Cardiac septum (tissue), 1 donor: ENCODE measurements around the gene CRIM1. TPM values are rescaled to one million over a fixed set of nuclear protein-coding genes. Genes with fewer than 3 reads are reported as not detected.

ENCODE experiments used
- DNase-seq: peaks from one replicate; pipeline ENCODE4 v3.0.0-alpha.2; 2020; ENCODE audit warnings: low spot score
- intact Hi-C: fragments of 100-400 bp; cut with DNase I; formaldehyde crosslinking; loops from one replicate; pipeline ENCODE4 v1.14.0; 2022
- total RNA-seq: library from RNA; stranded (reverse); fragmentation: NEBNext Ultra II Directional; extraction: Animal tissue kit (Norgen Biotek cat#: 25700); gene quantifications from one replicate; pipeline ENCODE4 v1.2.1, GENCODE V29; 2021
- donor health status: DM: no; HTN: no; CAD: no.

CRIM1 gene
- total RNA-seq, 1 donor from 2014 or later: 125 TPM

DNA sequence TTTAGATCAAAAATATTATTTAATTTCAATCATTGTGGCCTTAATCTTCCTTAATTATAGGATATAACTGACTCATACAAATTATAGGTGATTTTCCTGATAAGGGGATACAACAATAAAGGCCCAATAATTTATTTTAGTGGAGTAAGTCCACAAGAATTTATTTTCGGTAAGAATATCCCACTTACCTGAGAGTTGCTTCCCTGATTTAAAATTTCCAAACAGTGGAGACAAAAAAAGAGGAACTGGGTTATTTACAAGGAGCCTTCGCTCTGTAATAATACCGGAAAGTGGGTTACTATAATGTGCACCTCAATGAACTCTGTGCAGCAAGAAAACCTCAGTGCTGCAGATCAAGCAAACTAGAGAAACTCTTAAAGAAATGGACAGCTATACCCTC lies 200.2 kb downstream of the CRIM1 start:
- DNase-seq: no peak
- intact Hi-C loops: no loop called here

GRCh38 chr2:36556842-36557241 lies 201.3 kb downstream of the CRIM1 start:
- intact Hi-C loops: no loop called here
- no peak for DNase-seq

GRCh38 chr2:36559221-36559942 lies 203.8 kb downstream of the CRIM1 start:
- intact Hi-C loops: no loop called here
- no peak for DNase-seq

DNA sequence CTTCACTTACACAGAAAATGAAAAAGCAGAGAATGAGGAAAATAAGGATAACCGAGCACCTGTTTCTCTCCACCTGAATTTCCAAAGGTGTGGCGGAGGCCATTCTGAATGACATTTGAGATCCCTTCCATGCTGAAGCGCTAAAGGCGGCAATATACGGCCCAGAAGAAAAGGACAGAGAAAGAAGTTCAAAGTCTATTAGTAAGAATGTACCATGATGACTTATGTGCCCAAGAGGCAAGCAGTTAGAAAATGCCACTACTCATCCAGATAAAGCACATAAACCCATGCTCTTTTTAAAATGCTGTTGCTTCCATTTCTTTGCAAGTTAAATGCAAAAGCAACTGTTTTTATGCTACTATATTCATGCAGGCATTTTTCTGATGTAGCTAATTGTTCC lies 205.1 kb downstream of the CRIM1 start:
- no peak for DNase-seq
- intact Hi-C loops: no loop called here

DNA sequence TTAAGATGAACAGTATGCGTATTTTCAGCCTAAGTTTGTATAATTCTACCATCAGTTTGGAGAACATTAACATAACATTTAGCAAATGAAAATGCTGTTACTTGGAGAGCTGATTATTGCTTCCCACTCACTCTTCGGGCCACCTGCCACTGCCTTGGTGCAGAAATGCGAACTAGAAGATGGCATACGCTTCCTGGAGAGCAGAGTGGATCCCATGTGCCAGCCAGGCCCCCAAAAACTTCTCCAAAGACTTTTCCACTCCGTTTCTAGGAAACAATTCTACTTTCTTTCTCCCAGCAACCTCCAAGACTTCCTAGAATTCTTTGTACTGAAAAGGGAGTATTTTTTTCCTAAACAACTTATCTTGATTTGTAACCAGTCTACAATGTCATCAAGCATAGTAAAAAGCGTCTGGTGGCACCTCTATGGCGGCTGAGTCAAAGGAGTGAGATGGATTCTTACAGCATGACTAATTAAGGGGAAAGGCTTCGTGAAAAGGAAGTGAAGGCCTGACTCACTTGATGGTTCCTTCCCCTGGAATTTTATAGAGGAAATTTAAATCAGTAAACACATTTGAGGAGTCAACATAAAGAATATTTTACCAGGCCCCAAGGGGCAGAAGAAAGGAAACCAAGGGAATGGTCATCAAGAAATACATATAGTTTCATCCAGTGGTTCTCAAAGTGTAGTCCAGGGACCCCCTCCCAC lies 205.8 kb downstream of the CRIM1 start:
- DNase-seq: no peak
- intact Hi-C loops: no loop called here

- no peak for DNase-seq
- intact Hi-C loops: no loop called here
These were observed 206.7 kb downstream of the CRIM1 start for GRCh38 chr2:36562240-36562639.

GRCh38 chr2:36562973-36563532 lies 207.5 kb downstream of the CRIM1 start:
- intact Hi-C loops: no loop called here

GRCh38 chr2:36564377-36564930 lies 208.9 kb downstream of the CRIM1 start:
- DNase-seq: no peak
- intact Hi-C loops: no loop called here

More at GRCh38 chr2:36562973-36563532, 207.5 kb downstream of the CRIM1 start:
- no peak for DNase-seq

- intact Hi-C loops: no loop called here
- no peak for DNase-seq
These were observed 210.1 kb downstream of the CRIM1 start for GRCh38 chr2:36565712-36566111.

- no peak for DNase-seq
- intact Hi-C loops: no loop called here
These were observed 211.3 kb downstream of the CRIM1 start for GRCh38 chr2:36566887-36567286.

GRCh38 chr2:36567711-36568408 lies 212.3 kb downstream of the CRIM1 start:
- DNase-seq: no peak
- intact Hi-C loops: no loop called here

GRCh38 chr2:36568516-36569246 lies 213.1 kb downstream of the CRIM1 start:
- intact Hi-C loops: no loop called here
- DNase-seq: no peak

DNA sequence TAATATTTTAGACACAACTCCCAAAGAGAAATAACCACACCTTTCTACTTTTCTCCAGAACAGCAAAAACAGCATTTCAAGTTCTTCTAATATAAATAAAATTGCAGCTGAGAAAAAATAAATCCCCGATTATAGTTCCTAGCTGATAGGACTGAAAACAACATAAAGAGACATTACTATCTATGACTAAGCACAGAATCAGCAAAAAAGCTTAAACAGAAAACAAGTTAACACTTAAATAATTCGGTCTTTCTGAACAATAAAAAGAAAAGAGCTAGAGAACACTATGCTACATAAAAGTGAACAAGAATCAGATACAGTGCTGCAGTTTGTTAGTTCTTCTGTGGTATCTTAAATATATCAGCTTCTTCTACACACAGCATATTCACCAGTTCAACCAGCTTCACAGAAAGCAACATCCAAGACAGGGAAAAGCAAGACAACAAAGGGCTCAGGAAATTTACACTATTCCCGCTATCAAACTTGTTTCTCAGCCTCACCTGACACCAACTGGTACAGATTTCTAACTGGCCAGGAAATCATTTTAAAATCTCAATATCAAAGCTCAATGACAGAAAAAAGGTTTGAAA lies 213.8 kb downstream of the CRIM1 start:
- intact Hi-C loops: no loop called here
- no peak for DNase-seq

GRCh38 chr2:36570416-36570815 lies 214.8 kb downstream of the CRIM1 start:
- intact Hi-C loops: no loop called here
- DNase-seq: no peak

- no peak for DNase-seq
These were observed 216.6 kb downstream of the CRIM1 start for GRCh38 chr2:36572054-36572718.

DNA sequence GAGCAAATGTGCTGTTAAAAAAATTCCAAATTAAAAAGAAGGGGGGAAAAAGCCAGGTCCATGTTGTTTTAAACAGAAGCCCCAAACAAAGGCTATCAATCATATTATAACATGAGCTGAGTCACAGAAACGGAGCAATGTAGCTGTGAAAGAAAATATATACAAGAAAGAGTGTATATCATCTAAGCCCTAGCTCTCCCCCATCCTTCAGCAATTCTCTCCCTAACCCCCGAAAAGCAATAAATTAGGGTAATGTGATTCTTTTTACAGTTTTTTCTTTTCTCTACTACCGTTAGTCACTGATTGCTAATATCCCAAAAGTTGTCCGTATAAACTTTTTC lies 217.1 kb downstream of the CRIM1 start:
- no peak for DNase-seq

More at GRCh38 chr2:36572054-36572718, 216.6 kb downstream of the CRIM1 start:
- intact Hi-C loops: no loop called here

GRCh38 chr2:36573165-36573564 lies 217.6 kb downstream of the CRIM1 start:
- DNase-seq: no peak
- intact Hi-C loops: no loop called here

More for the DNA sequence above, 217.1 kb downstream of the CRIM1 start:
- intact Hi-C loops: no loop called here

GRCh38 chr2:36574560-36574959 lies 219.0 kb downstream of the CRIM1 start:
- no peak for DNase-seq
- intact Hi-C loops: no loop called here

GRCh38 chr2:36577884-36578283 lies 222.3 kb downstream of the CRIM1 start:
- DNase-seq: no peak
- intact Hi-C loops: no loop called here
